ENCODE results near the gene REM2.

GRCh38 chr14:22854963-22855724 lies 27.9 kb upstream of the REM2 start:
- TF ChIP-seq CTCF (IDR thresholded peaks at IDR 0.05 in 4 of 5, conservative IDR thresholded peaks at IDR 0.05 in 1 of 5) (no peak), POLR2A (IDR thresholded peaks at IDR 0.05) (no peak)
